Right atrium auricular region (tissue), 2 donors: ENCODE measurements around the gene SLIT3. TPM values are rescaled to one million over a fixed set of nuclear protein-coding genes. Genes with fewer than 3 reads are reported as not detected.

Source experiments
- DNase-seq: peaks from one replicate; pipeline ENCODE4 v3.0.0-alpha.2; 2019; ENCODE audit warnings: low spot score
- H3K27ac ChIP-seq, 2 donors: fragments of 200-600 bp; sonication (generic); 1 replicate in 1 of 2; 2 replicates in 1 of 2; pipeline ENCODE4 v1.5.1; 2016 to 2019
- H3K27me3 ChIP-seq, 2 donors: fragments of 200-600 bp; sonication (generic); one replicate each; pipeline versions ENCODE4 v1.5.1 to v1.6.0; 2017 to 2019
- H3K36me3 ChIP-seq: fragments of 200-600 bp; sonication (generic); one replicate; pipeline ENCODE4 v1.5.1; 2016
- H3K4me1 ChIP-seq, 2 donors: fragments of 200-600 bp; sonication (generic); one replicate each; pipeline versions ENCODE4 v1.5.1 to v1.6.0; 2017 to 2019
- H3K4me3 ChIP-seq, 2 donors: fragments of 200-600 bp; sonication (generic); 1 replicate in 1 of 2; 2 replicates in 1 of 2; pipeline ENCODE4 v1.5.1; 2017 to 2019; ENCODE audit warnings: mild to moderate bottlenecking in 1 of 2, moderate library complexity in 1 of 2
- H3K9me3 ChIP-seq, 2 donors: fragments of 200-600 bp; sonication (generic); one replicate each; pipeline ENCODE4 v1.5.1; 2019
- total RNA-seq, 2 donors: library from RNA; depleted of rRNA; stranded (reverse); fragments of >200 nt; gene quantifications; one replicate each; pipeline ENCODE4 v1.1.0, GENCODE V29; 2016
- TF ChIP-seq, protein P1 (sequence below), 2 donors: fragments of 200-600 bp; sonication (generic); IDR thresholded peaks; one replicate each; pipeline ENCODE4 v1.5.1; 2019; ENCODE audit warnings: antibody characterized with exemption in 2 of 2

The SLIT3 gene
- total RNA-seq, 2 donors from 2014 or later = 66.1 to 85.8 TPM

DNA sequence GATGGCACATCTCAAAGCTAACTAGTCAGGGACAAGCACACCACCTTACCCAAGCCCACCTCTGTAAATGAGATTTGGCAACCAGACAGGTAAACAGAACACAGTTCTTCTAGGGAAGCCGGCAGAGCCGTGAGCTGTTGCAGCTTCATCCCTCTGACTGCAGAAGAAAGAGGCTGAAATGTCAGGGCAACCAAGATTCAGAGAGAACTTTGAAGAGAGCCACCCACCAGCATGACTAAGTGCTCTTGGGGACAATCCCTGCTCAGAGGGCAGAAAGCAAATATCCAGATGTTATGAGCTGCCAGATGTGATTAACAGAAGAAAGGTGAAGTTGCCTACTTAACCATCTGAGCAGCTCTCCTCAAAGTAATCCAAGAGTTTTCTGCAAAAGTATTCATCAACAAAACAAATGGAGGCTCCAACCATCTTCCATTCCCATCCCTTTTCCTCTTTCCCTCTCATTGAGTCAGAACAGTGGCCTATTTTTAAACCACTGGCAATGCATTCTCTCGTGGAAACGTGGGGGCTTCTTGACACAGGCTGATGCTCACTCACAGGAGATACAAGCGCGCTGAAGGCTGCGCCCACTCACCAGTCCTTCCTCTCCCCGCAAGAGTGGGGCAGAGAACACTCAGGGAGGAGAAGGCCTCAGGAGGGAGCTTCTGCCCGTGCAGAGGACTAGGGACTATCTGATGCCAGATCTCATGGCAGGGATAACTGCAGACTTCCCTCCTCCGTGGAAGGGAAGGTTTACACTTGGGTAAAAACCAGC lies 57.1 kb downstream of the SLIT3 start:
- Histone ChIP-seq H3K4me1 (peaks cover 0 to 2% of the 10 kb centered on the region in 2 donors), H3K36me3 (no peaks in the 10 kb centered on the region), H3K27me3 (no peaks in the 10 kb centered on the region), H3K27ac (no peak overlapping the region), H3K9me3 (peaks cover 0 to 7% of the 10 kb centered on the region in 2 donors), H3K4me3 (no peak overlapping the region)
- no peak for DNase-seq
- TF ChIP-seq, protein P1, sequence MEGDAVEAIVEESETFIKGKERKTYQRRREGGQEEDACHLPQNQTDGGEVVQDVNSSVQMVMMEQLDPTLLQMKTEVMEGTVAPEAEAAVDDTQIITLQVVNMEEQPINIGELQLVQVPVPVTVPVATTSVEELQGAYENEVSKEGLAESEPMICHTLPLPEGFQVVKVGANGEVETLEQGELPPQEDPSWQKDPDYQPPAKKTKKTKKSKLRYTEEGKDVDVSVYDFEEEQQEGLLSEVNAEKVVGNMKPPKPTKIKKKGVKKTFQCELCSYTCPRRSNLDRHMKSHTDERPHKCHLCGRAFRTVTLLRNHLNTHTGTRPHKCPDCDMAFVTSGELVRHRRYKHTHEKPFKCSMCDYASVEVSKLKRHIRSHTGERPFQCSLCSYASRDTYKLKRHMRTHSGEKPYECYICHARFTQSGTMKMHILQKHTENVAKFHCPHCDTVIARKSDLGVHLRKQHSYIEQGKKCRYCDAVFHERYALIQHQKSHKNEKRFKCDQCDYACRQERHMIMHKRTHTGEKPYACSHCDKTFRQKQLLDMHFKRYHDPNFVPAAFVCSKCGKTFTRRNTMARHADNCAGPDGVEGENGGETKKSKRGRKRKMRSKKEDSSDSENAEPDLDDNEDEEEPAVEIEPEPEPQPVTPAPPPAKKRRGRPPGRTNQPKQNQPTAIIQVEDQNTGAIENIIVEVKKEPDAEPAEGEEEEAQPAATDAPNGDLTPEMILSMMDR (IDR thresholded peaks at IDR 0.05) = no peak

DNA sequence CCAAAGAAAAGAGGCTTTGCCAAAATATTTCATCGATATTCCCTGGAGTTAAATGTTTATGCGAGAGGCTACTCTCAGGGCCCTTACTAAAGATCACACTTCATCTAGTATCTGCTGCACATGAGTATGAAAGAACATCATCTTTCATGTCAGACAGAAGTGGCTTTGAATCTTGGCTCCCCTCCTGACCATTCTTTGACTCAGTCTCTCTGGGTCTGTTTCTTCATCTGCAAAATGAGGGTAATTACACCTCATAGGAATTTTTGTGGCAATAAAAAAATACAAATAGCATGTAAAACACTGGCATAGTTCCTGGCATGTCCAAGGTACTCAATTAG lies 58.1 kb downstream of the SLIT3 start:
- H3K4me1 ChIP-seq = no peaks in the 10 kb centered on the region
- H3K27me3 ChIP-seq = no peaks in the 10 kb centered on the region
- TF ChIP-seq, protein P1 (IDR thresholded peaks at IDR 0.05) = no peak
- no peaks in the 10 kb centered on the region for H3K36me3 ChIP-seq
- H3K27ac ChIP-seq = no peak overlapping the region
- DNase-seq = no peak
- peaks cover 0 to 7% of the 10 kb centered on the region in 2 donors for H3K9me3 ChIP-seq
- no peak overlapping the region for H3K4me3 ChIP-seq

DNA sequence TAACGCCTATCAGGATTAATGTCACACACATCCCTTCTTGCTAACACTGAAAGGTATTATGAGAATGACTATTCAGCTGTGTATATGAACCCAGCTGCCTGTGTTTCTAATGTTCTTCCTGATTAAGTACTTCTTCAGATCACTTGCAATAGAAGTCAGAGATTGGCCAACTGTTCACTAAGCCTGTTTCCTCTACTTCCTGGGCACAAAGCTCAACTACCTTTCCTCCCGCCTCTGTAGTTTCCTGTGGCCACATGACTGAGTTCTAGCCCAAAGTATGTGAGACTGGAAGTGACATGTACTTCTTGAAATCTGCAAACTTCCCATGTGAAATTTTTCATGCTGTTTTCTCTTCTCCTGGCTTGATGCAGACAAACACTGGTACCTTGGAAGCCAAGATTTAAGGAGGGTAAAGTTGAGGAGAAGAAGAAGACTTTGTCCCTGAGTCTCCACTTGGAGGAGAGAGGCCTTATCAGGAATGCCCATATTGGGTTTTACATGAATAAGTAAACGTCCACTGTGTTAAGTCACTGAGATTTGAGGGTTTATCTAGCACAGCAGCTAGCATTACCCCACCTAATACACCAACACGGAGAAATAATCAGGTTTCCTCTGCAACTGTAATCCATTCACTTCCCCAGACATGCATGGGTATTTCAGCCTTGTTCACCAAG lies 58.6 kb downstream of the SLIT3 start:
- Histone ChIP-seq H3K36me3 (no peaks in the 10 kb centered on the region), H3K9me3 (peaks cover 0 to 7% of the 10 kb centered on the region in 2 donors), H3K4me1 (no peaks in the 10 kb centered on the region), H3K27ac (no peak overlapping the region), H3K27me3 (no peaks in the 10 kb centered on the region), H3K4me3 (no peak overlapping the region)
- DNase-seq = no peak
- TF ChIP-seq, protein P1 (IDR thresholded peaks at IDR 0.05) = no peak

DNA sequence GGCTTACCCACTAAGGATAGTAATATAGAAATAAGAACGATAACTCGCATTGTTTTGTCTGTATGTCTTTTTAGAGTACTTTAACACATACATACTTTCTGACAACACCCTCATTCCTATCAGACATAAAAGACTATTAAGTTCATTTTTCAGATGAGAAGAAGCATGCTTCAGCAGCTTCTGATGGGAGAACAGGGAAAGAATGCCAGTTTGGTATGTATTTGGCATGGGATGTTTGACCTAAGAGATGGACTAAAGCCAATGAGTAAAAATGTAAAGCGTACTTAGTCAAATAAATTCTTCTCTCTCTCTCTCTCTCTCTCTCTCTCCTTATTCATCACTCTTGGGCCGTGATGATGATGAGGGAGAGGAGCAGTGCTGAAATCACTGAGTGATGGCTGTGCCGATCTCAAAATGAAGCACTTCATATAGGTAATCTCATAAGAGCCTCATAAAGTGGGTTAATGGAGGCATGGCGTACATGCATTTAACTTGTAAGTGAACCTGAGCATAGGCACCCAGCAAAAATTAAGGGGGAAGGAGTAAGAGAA lies 71.5 kb downstream of the SLIT3 start:
- no peak for DNase-seq
- Histone ChIP-seq H3K36me3 (no peaks in the 10 kb centered on the region), H3K4me3 (no peak overlapping the region), H3K27ac (no peak overlapping the region), H3K4me1 (no peaks in the 10 kb centered on the region), H3K9me3 (no peaks in the 10 kb centered on the region), H3K27me3 (no peaks in the 10 kb centered on the region)
- TF ChIP-seq, protein P1 (IDR thresholded peaks at IDR 0.05) = no peak

DNA sequence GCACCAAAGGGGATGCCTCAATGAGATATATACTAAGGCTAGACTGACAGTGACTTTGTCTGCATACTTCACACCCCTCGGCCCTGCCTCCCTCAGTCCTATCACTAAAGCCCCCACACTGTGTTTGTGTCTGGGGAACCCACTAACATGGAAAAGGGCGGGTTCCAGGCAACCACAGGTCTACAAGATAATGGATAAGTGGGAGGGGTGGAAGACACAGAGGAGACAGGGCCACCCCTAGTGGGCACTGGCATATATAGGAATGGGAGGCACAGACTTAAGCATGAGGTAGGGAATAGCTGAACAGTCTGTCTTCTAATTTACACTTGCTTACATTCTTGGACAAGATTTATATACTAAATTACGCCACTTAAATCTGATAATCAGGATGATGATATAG lies 74.0 kb downstream of the SLIT3 start:
- TF ChIP-seq, protein P1 (IDR thresholded peaks at IDR 0.05) = no peak
- Histone ChIP-seq H3K9me3 (no peaks in the 10 kb centered on the region), H3K4me1 (peaks cover 0 to 10% of the 10 kb centered on the region in 2 donors), H3K27ac (no peak overlapping the region), H3K27me3 (no peaks in the 10 kb centered on the region), H3K36me3 (no peaks in the 10 kb centered on the region), H3K4me3 (no peak overlapping the region)
- no peak for DNase-seq
